Measurements from ENCODE around the gene TAMALIN.
"Not testable (repeated sequence)": the region's sequence is repeated elsewhere in the genome, so short reads cannot be mapped to it uniquely, and the experiment has no call there.

TAMALIN gene

DNA sequence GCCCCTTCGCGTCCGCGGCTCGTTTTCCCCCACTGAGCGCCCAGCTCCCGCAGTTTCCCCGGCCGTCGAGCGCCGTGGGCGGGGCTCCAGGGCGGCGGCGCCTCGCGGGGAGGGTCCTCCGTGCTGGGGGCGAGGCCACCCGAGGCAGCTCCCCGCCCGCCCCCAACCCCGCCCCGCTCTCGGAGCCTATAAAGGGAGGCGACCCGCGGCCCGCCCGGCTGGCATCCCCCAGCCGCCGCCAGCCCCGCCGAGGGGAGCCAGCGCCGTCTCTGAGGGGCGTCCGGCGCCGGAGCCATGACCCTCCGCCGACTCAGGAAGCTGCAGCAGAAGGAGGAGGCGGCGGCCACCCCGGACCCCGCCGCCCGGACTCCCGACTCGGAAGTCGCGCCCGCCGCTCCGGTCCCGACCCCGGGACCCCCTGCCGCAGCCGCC is at the start of gene TAMALIN:
TAMALIN (plus strand) TSS at position 221 of the 432 bp plus-strand sequence; CDS start at position 295, 74 bp downstream.
- DNase-seq = no peak

DNA sequence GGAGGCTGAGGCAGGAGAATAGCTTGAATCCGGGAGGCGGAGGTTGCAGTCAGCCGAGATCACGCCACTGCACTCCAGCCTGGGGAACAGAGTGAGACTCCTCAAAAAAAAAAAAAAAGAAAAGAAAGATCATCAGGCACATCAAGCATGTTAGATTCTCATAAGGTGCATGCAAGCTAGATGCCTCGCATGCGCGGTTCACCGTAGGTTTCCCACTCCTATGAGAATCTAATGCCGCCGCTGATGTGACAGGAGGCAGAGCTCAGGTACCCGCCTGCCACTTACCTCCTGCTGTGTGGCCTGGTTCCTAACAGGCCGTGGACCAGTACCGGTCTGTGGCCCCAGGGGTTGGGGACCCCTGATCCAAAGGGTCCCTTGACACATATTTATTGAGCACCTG is 48.2 kb upstream of the TAMALIN start:
- DNase-seq = no peak

DNA sequence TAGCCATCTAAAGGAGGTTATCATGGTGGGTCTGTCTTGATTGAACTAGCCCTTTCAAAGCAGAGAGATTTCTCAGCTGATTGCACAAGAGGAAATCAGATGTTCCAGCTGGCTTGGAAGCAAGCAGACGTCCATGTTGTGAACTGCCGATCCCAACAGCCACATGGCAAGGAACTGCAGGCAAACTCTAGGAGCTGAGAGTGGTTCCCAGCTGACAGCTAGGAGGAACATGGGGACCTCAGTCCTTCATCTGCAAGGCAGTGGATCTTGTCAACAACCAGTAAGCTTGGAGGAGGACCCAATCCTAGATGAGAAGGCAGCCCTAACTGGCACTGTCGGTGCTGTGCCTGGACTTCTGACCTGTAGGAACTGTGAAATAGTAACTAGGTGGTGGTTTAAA is 47.5 kb upstream of the TAMALIN start:
- no peak for DNase-seq

DNA sequence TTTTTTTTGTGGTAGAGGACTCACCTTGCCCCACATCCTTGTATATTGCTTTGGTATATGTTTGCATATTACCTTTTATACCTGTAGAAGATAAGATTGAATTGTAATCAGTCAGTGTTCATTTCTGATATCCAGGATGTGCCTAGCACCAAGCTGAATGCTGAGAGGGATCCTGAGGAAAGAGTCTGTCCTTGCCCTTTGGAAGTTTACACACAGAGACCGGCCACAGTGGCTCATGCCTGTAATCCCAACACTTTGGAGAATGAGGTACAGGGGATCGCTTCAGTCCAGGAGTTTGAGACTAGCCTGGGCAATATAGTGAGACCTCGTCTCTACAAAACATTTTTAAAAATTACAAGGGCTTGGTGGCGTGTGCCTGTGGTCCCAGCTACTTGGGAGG is 46.8 kb upstream of the TAMALIN start:
- no peak for DNase-seq

DNA sequence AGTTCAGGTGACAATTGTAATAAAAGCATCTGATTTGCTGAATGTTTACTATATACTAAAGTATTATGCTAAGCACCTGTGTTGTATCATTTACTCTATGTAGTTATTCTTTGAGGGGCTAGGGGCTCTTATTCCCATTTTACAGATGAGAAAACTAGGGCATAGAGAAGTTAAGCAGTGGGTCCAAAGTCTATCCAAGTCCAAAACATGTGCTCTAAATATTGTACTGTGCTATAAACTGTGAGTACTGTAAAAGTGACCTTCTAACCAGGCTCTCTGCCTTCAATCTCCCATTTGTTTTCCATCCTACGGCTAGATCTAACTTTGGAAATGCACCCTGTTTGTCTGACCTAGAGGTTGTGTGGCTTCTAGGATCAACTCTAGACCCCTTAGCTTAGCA is 46.3 kb upstream of the TAMALIN start:
- no peak for DNase-seq

DNA sequence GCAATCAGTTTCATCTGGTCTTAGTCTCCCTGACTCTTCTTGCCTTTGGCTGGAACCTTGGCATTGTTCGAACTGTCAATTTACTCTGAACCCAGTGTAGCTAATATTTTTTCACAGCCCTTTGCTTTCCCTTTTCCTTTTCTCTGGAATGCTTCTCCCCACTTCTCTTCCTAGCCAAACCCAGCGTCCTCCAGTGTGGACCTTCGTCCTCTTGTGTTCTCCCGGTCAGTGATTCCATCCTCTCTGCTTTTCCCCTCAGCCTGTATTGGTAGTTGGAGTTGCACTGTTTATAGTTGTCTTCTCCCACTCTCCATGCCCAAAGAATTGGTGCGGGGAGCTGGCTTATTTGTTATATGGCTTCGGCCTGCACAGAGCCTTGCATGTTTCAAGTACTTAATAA is 45.9 kb upstream of the TAMALIN start:
- DNase-seq = no peak

DNA sequence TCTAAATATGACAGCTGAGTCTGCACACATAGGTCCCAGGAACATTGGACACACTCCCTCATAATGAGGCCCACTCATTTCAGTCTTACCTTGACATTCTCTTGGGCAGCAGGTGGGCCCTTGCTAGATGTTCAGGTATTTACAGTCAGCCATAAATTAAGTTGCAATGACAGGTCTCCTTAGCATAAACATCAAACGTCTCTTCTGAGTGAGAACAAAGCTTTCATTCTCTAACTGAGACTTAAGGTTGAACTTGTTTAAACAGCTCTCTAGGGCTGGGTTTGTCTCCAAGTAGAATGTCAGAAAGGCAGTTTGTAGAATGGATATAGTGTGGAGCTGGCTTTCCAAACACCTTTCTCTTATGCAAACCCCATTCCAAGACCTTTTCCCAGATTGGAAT is 44.9 kb upstream of the TAMALIN start:
- DNase-seq = no peak

DNA sequence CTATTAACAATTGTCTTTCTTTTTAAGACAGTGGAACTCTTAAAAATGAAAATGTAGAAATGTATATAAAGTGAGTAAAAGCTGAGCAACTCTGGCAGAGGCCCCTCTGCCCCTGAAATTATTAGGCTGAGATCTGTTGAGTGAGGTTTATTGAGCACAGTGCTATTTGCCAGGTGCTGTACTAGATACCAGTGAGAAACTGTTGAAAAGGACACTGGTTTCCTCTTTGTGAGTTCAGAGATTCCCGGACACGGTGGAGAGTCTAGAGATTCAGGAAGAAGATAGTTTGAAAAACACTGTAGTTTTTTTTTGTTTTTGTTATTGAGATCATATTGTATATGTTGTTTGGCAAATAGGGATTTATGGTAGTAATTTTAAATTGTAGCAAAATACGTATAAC is 44.0 kb upstream of the TAMALIN start:
- no peak for DNase-seq

DNA sequence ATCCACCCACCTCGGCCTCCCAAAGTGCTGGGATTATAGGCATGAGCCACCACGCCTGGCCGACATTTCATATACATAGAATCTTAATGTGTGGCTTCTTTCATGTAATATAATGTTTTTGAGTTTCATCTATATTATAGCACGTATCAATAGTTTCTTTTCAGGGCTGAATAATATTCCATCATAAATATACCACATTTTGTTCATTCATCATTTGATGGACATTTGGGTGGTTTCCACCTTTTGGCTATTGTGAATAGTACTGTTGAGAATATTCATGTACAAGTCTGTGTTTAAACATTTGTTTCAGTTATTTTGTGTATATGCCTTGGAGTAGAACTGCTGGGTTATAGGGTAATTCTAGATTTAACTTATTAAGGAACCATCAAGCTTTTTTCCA is 43.3 kb upstream of the TAMALIN start:
- no peak for DNase-seq

DNA sequence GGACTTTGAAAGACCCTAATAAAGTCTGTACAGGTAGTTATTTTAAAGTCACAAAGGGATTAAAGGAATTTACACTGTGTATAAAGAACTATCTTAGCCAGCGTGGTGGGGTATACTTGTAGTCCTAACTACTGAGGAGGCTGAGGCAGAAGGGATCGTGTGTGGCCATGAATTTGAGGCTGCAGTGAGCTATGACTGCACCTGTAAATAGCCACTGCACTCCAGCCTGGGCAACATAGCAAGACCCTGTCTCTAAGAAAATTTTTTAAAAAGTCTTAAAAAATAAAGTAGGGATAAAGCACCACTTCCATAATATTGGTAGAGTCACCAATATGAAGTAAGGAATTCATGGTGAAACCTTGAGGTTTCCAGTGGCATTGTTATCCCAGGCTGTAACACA is 37.1 kb upstream of the TAMALIN start:
- no peak for DNase-seq

DNA sequence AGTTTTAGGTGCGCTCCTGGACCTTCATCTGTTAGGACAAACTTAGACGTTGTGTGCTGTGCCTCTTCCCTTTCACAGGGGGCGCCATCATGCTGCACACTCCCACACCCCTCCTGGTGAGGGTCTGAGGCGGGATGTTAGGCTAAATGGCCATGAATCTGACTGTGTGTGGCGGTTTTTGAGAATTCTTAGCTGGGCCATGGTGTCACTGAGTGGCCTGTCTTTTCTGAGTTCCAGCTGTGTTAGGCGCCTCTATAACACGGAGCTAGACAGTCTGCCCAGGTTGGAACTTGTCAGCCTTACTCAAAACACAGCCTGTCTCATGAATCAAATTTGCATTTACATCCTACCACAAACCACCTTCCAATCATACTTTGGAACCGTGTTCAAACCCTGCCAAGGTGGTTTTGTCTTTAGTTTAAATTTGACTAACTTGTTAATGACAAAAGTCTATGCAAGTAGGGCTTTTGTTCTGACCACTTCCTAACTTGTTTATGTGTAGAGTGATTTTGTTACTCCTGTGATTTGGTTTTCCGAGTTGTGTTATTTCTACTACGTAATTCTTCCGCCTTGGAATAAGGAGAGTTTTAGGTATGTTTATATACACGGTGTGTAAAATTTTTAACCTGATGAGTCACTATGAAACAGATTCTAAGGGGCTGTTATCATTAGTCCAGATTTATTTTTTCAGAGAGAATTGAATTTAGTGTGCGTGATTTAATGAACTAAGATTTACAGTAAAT is 35.7 kb upstream of the TAMALIN start:
- peak; percentile 35 for DNase-seq

DNA sequence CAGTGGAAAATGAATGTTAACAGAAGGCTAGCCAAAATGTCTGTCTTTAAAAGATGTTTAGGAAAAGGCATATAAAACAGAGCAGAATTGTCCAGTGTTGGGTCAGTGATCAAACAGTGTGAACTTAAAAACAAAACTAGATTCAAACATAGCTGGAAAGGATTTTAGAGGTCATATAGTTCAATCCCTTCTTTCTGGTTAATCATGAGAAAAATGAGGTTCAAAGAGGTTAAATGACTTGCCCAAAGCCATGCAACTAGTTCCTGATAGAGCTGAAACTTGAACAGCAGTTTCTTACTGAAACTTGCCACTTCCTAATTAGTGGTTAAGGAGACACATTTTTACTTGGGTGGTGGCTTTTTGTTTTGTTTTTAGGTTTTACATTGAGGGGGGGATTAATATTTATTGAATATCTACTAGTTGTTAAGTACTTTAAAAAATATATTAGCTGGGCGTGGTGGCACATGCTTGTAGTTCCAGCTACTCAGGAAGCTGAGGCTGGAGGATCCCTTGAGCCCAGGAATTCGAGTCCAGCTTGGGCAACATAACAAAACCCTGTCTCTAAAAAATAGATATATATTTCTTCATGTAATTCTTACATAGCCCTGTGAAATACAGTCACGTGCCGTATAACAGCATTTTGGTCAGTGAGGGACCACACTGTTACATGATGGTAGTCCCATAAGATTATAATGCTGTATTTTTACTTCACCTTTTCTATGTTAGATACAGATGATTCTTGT is 34.9 kb upstream of the TAMALIN start:
- no peak for DNase-seq

DNA sequence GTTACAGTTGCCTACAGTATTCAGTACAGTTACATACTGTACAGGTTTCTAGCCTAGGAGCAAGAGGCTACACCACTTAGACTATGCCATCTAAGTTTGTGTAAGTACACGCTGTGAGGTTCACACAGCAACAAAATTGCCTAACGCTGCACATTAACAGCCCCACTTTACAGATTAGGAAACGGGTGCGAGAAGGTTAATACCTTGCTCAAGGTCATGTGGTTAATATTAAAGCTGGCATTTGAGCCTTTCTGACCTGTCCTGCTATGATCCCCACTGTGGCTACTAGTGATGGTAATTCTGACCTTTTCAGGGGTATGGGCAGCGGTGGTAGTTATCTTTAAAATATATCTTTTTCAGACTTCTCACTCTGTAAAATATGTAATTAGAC is 34.3 kb upstream of the TAMALIN start:
- no peak for DNase-seq

DNA sequence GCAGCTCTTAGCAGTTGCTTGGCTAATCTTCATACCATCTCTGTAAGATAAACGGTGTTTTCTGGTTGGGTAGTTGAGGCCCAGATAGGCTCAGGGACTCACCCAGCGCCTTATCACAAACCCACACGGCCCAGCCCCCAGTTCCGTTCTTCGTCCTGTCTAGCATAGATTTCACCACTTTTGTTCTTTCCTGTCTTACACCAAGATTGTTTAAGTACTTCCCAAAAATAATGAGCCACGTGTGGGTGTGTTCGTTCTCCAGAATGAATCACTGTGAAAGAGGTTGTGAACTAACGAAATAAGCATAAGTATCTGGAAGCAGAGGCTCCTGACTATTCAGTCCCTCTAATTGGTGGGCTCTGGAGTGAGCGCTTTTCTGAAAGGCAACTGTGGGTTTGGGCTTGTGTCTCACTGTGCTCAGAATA is 33.9 kb upstream of the TAMALIN start:
- peak; percentile 75 for DNase-seq

DNA sequence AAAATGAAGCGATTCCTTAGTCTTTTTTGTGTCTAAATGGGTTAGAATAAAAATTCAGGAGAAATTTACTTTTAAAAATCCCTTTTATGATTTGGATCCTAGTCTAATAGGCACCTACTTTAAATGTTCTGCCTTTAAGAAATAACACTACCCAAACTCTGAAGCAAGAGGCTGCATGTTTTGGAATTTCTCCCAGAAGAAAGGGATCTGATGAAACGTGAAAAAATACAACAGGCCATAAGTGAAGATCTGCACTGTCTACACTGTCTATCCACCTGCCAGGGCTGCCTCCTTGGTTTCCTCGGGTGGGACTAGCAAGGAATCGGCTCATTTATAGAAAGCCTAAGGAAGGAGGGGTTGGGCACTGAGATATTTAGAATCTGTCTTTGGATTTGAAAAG is 33.2 kb upstream of the TAMALIN start:
- no peak for DNase-seq

DNA sequence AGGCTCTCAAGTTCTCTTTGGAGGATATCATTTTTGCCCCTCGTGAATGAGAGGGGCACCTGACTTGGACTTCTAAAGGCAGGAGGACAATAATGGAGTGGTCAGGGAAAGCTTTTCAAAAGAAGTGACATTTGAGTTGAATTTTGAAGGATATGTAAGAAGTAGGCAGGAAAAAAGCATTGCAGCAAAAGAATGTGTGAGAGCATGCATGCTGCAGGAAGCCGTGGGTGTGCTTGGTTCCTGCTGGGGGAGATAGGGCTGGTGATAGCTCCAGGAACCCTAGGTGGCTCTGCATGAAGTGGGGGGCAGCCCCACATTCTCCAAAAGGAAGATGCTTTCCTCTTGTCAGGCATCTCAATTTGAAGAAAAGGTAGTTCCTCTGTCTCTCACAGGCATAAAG is 32.1 kb upstream of the TAMALIN start:
- peak; percentile 22 for DNase-seq

DNA sequence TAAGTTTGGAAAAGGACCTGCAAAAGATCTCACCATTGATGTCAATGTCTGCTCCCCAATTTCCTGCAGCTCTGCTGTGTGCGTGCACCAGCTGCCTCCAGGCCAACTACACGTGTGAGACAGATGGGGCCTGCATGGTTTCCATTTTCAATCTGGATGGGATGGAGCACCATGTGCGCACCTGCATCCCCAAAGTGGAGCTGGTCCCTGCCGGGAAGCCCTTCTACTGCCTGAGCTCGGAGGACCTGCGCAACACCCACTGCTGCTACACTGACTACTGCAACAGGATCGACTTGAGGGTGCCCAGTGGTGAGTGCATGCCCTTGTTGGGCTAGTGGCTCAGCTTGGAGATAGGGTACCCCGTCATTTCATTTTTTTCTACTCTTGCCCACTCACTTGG is 31.6 kb upstream of the TAMALIN start:
- DNase-seq = no peak

DNA sequence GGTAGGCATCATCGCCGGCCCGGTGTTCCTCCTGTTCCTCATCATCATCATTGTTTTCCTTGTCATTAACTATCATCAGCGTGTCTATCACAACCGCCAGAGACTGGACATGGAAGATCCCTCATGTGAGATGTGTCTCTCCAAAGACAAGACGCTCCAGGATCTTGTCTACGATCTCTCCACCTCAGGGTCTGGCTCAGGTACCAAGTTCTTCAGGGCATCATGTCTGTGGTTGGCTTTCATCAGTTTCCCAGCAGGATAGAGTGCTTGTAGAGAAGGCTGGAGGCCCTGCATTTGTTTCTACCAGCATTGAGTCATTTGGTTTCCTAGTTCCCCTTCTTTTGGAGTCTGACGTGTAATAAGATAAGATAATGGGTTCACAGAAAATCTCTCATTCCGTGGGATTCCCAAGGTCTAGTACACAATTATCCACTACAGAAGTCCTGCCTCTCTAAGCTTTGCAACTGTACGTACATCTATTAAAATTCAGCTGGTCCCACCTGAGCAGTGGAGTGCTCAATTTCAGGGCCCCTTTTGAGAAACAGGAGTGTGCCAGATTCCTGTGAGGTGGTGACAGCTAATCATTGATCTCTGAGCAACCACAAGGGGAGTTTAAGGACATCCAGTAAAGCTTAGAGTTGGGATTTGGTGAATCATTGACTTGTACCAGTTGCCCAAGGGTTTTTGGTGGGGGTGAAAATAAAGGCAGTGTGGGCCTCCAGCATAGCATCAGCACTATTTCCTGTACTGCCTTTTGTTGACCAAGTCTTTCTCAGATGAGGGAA is 30.2 kb upstream of the TAMALIN start:
- no peak for DNase-seq

DNA sequence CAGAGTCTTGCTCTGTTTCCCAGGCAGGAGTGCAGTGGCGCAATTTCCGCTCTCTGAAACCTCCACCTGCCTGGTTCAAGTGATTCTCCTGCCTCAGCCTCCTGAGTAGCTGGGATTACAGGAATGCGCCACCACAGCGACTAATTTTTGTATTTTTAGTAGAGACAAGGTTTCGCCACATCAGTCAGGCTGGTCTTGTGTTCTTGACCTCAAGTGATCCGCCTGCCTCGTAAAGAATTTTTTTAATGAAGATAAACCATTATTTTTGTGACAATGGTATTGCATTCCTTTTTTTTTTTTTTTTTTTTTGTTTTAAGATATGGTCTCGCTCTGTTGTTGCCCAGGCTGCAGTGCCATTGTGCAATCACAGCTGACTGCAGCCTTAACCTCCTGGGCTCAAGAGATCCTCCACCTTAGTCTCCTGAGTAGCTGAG is 29.4 kb upstream of the TAMALIN start:
- DNase-seq = no peak

DNA sequence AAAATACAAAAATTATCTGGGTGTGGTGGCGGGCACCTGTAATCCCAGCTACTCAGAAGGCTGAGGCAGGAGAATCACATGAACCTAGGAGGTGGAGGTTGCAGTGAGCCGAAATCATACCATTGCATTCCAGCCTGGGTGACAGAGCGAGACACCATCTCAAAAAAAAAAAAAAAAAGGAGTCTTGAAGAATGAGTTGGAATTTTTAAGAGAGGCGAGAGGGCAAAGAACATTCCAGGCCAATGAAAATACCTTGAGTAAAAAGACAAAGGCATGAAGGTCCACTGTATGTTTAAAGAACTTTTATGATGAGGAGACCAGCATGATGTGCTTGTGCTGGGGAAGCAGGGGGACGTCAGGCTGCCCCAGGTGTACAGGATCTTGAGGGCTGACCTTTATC is 27.4 kb upstream of the TAMALIN start:
- not testable (repeated sequence) for DNase-seq

DNA sequence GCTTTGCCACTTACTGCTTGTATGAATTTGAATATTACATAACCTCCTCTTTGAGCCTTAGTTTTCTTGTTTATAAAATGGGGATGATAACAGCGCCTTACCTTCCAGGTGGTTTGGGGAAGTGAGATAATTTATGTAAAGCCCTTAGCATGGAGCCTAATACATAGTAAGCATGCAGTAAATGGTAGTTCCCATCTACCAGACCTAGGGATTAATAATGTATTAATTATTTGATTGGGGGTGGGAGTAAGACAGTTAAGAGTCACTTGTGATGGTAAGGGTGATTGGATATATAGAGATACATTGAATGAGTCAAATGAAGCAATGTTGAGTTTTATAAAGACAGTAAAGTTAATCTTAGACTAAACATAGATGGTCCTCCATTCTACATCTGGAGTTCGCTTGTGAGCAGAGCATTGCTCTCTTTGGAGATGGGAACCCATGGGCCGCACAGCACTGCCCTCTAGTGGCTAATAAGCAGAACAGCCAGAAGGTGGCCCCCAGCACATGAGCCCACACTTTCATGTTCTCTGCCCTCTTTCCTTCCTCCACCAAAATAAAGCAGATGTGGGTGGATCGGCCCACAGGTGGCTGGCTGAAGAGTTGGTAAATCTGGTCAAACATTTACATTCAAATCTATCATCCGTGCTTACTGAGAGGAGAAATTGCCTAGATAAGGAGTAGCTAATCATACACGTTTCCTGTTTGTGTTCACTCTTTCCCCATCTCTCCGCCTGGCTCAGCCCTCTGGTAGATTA is 26.5 kb upstream of the TAMALIN start:
- peak; percentile 13 for DNase-seq

DNA sequence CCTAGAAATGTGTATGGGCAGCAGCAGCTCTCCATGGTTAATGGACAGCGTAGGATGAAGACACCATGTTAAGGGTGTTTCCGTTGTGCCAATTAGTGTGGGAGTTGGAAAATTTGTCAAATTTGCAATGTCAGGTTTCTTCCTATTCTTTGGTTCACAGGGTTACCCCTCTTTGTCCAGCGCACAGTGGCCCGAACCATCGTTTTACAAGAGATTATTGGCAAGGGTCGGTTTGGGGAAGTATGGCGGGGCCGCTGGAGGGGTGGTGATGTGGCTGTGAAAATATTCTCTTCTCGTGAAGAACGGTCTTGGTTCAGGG is 26.0 kb upstream of the TAMALIN start:
- no peak for DNase-seq

DNA sequence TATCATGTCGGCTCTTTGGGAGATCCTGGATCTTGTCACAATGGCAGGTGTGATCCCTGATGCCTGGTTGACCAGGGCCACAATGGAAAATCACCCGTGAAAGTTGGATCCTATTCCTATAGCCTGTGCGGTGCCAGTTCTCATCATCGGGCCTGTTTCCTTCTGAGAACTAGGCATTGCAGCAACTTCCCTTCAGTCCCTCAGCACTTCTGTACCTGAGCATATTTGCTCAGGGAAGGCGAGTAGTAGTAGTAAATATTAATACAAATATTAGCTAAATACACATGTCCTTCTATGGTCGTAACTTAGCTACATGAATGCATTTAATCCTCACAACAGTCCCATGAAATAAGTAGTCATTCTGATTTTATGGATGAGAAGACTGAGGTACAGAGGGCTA is 22.1 kb upstream of the TAMALIN start:
- no peak for DNase-seq
